HG03457 (cell line): ENCODE data around the gene PRELID3B.
"Not testable (repeated sequence)": the region's sequence is repeated elsewhere in the genome, so short reads cannot be mapped to it uniquely, and the experiment has no call there.

Source experiments
- ATAC-seq: cut with Tn5 transposase; IDR thresholded peaks from one replicate; pipeline ENCODE4 v1.9.1; 2021; ENCODE audit warnings: moderate number of reproducible peaks; ENCODE audit not compliant: unreplicated experiment

Gene PRELID3B

DNA sequence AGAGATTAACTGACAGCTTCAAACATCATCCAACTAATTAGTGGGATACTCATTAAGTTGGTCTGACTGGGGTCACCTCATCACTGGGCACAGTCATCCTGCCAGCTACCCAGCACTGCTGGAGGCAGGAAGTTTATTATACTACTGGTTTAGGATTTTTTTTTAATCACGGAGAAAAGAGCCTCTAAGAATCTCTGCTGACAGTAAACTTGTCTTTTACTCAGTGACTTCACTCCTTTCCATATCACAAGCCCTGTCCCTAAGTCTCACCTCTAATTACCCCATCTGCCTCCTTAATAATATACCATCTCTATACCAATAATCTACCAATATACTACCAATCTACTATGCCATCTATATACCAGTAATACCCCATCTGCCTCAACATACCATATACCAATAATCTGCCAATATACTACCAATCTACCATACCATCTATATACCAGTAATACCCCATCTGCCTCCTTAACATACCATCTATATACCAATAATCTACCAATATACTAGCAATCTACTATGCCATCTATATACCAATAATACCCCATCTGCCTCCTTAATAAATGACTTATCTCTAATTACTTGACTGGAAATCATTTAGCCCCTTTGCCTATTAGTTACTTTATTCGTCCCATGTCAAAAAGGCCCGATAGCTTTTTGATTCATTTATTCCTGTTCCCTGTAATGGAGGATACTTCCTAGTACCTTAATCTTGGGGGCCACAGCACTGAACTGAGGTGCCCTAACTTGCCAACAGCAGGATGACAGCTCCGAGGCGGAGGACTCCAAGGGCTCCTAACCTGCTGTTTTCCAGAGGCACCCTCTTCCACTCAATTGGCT lies 15.5 kb downstream of the PRELID3B start:
- ATAC-seq, result no peak

DNA sequence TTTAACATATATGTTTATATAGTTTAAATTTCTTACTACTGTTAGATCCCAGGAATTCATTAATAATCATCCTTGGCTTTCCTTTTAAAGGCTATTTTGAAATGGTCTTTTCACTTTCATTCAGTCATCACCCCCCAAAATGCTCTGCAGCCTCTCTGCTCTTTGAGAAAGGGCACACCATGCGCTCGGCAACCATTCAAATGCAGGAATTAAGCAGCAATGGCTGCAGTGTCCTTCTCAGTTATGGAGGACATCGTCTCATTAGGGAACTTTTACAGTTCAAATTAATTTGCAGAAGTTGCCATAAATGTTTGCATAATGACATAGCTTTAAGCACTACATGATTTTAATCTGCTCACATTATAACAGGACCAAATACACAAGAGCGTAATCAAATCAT lies 17.1 kb downstream of the PRELID3B start:
- no peak for ATAC-seq

DNA sequence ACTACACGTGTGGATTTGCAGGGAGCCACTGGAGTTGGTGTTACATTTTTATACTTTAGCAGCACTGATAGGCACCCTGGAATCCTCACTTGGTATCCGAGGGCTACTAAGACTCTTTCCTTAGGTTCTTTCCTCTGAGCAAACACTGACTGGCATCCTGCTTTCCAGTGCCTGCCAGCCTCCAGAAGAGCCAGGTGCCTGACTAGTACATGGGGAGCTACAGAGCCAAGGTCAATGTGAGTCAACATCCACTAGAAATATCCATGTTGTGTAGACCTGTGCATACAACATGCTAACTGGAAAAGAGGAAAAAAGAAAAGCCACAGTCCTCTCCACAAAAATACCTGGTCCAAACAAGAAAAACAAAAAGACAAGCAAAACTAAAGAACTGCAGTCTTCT lies 17.5 kb downstream of the PRELID3B start:
- no peak for ATAC-seq

DNA sequence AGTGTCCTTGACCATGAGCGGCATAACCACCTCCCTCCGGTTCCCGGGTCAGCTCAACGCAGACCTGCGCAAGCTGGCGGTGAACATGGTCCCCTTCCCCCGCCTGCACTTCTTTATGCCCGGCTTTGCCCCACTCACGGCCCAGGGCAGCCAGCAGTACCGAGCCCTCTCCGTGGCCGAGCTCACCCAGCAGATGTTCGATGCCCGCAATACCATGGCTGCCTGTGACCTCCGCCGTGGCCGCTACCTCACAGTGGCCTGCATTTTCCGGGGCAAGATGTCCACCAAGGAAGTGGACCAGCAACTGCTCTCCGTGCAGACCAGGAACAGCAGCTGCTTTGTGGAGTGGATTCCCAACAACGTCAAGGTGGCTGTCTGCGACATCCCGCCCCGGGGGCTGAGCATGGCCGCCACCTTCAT lies 18.5 kb downstream of the PRELID3B start:
- ATAC-seq, result no peak

DNA sequence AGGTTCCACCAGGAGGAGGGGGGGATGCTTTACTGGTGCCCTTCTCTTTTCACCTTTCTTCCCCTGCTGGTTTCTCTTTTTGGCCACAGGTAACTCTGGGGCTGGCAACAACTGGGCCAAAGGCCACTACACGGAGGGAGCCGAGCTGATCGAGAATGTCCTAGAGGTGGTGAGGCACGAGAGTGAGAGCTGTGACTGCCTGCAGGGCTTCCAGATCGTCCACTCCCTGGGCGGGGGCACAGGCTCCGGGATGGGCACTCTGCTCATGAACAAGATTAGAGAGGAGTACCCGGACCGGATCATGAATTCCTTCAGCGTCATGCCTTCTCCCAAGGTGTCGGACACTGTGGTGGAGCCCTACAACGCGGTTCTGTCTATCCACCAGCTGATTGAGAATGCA lies 19.0 kb downstream of the PRELID3B start:
- no peak for ATAC-seq

DNA sequence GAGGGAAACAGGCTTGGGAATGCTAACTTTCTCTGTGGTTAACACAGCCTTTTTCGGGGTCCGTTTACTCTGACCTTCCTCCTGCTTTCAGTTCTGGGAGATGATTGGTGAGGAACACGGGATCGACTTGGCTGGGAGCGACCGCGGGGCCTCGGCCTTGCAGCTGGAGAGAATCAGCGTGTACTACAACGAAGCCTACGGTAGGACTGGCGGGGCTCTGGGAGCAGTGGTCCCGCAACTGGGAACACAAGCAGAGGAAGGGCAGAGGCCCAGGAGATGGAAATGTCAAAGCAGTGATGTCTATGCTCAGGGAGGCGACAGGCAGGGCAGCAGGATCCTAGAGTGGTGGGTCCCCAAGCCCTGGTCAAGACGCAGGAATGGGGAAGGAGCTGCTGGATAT lies 19.8 kb downstream of the PRELID3B start:
- no peak for ATAC-seq

DNA sequence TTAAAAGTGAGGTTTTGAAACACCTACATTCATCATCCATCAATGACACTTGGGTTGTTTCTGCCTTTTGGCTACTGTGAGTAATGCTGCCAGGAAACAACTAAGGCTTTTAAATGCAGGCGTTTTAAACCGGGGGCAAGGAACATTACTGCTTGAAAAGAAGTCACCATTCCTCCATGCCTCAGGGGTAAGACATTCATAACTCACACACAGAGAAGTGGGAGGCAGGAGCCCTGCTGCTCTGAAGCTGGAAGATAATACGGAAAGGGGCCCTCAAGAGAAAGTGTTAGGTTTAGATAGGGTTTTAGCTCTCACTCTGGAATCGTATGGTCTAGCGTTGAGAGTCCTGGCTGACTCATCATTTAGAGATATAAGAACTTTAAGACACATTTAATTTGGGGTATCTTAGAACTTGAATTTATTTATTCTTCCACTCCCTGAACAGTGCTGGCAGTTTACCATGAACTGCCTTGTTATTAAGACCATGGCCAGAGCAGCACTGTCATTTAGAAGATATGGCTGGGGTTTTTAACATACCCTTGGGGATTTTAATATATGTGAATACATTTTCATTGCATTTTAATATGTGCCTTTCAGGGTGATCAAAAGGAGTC lies 21.5 kb downstream of the PRELID3B start:
- ATAC-seq, result no peak

DNA sequence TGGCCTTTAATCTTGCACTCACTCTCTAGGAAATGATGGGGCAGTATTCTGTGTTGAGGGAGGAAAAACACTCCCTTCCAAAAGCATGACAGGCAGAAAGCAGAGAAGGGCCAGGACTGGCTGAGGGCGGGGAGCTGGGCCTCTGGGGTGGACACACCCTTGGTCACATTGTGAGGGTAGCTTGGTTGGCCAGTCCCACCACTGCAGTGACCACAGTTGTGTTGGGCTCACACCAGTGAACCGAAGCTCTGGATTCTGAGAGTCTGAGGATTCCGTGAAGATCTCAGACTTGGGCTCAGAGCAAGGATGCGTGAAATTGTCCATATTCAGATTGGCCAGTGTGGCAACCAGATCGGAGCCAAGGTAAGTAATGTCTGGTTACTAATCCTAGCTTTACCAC lies 23.4 kb downstream of the PRELID3B start, which contains the start of gene TUBB1:
Gene TUBB1 (plus strand): TSS at position 213 of the 400 bp plus-strand sequence. CDS start 94 bp downstream, at position 307.
- ATAC-seq, result no peak

DNA sequence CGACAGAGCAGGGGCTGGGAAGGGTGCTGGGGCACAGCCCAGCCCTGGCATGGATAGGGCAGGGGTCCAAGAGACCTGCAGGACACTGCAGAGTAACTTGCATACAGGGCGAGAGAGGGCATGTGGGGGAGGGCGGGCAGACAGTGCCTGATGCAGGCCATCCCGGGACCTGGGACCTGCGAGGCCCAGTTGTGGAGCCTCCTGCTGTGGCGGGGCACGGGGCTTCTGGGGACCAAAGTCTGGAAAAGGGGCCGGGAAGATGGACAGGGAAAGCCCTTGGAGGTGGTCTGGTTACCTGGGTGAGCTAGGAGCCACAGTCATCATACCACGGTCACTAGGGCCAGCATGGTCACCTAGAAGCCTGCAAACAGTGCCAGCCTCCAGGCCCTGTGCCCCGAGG lies 23.8 kb downstream of the PRELID3B start:
- no peak for ATAC-seq

DNA sequence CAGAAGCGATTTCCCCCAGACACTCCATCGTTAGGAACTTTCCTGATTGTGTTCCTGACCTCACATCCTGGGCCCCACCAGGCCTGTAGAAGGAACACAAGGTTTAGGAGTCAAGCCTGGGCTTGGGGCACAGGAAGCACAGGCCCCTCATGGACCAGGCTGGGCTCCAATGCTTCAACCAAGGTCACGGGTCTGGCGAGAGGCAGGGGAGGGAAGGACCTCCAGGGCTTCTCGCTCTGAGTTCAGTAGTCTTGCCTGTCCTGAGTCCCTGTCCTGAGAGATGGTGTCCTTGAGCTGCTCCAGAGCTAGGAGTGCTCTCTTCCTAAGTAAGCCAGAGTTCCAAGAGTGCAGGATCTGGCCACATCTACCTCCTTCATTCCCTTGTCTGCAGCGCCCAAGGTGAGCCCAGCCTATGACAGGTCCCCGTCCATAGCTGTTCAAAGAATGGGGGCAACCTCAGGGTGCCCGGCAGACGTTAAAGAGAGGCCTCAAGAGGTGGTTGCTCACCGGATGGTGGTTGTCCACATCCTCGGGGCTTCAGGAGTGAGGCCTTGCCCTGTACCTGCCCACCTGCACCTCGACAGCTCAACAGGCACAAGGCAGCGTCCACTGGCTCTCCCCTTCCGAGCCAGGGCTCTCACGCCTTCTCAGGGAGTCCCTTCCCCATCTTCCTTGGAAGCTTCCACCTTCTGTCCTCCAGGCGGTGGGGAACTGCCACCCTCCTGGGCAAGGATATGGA lies 24.9 kb downstream of the PRELID3B start:
- no peak for ATAC-seq

DNA sequence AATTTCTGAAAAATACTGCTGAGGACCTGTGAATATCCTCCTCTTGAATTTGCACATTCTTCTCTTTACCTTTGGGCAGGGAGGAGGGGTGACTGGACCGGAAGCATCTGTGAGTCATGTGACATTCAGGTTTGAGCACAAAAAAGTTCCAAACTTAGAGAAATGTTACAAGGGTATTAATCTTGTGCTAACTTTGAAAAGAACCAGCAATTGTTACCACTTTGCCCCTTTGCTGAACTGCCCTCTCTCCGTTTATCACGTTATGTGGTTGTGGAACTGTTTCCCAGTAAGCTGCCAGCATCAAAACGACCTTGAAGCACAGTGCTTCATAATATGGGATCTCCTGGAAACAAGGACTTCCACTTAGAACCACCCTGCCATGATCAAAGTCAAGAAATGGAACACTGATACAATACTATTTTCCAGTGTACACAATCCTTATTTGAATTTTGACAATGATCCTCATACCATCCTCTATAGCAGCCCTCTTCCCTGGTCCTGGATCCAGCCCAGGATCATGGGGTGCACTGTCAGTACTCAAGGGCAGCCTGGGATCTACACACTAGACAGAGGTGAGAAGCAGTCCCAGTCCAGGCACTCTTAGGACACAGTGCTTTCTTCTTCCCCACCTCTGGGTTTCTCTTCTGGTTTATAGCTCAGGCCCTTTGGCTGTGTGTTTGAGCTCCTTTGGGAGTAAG lies 25.6 kb downstream of the PRELID3B start:
- ATAC-seq, result no peak

DNA sequence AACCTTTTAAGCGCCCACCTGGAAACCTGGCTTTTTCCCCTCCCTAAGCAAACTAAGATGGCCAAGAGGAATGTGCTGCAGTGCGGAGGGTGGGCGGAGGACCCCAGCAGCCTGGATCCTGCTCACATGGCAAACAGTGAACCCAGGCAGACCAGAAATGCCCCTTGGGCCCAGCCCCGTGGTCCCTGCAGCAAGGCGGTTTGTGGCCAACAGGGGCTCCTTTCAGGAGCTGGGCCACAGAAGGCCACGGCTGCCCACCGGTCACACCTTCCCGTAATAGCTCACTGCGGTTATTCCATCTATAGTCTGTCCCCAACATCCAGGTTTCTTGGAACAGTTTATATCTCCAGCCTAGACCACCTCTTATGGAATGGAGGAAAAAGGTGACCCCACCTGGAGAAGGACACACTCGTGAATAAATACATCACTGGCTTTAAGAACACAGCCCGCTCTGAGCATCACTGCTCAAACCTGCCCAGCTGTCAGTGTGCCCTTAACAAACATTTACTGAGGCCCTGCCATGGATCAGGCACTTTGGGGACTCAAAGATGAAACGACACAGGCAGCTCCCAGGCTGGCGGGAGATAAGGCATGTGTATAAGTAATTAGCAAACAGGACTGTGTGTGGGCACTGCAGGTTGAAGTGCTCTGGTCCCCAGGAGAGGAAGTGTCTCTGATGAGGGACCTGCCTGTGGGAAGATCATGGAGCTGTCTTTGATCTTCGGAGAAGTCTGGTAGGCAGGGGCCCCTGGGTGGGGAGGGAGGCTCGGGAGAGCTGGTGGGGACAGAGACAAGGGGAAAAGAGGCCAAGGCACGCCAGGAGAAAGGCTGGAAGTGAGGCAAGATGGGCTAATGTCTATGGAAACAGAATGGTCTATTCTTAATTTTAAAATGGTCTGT lies 26.5 kb downstream of the PRELID3B start:
- ATAC-seq, result no peak

DNA sequence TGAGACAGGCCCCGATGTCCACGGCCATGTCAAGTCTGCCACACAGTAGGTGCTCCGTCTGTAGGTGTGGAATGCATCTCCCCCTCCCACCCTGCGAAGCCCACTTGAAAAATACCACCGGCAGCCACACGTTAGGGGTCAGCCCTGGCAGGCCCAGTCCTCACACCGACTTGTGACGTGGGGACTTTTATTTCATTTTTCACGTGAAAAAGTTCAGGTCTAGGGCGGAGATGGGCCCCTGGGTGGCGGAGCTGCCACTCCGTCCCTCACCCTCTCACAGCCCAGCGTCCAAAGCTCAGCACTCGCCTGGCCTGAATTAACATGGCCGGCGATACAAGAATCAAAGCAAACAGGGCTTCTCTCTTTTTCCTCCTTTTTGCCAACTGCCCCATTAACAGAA lies 27.2 kb downstream of the PRELID3B start:
- no peak for ATAC-seq

DNA sequence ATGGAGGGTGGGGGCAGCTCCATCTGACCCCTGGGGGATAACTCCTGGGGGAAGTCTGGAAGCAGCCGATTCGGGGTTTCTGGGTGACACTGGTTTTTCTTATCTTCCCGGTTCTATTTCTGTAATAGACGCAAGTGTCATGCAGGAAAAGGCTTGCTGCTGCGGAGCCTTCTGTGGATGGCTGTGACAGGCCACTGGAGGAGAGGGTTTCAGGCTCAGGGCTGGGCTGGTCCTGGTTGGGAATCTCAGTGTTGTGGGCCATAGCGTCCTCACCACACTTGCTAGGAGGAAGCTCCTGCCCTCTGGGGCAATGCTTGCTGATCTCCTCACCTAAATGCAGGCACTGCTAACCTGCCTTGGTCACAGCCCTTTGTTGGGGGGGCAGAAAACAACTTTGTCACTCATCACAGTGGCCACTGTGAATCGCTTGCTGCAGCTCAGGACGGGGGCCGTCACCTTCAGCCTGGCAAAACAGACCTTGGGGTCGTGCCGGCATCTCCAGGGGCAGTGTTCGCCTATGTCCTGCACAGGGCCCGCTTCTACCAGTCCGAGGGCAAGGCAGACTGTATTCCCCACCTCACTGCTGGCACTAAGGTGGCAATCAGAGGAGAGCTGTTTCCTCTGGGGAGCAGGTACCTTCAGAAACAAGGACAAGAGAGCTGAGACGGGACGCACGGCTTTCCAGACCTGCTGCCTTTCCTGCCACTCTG lies 27.8 kb downstream of the PRELID3B start:
- no peak for ATAC-seq

DNA sequence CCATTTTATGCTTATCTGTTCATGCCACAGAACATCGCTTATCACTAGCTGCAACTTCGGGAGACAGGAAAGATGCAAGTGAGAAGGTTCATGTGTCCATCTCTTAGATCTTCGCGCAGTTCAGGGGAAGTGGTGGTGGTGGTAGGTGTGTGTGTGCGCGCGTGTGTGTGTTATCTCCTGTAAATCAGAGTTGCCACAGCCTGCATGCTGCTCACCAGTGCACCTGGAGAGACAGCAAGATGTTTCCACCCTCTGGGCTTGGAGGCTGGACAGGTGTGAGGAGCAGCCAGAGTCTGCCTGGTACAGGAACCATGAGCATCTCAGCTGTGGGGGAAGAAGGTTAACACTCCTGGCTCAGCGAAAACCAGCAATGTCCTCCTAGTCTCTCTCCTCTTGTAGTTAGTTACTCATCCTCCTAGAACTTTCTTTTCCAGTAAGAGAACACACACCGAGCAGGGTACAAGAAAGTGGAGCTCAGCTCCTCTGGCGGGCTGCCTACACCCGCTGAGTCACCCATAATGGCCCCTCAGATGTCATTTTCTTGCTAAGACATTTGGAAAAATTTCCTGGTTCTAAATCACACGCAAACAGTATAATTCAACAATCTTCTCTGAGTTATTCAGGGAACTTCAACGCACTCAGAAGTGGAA lies 28.5 kb downstream of the PRELID3B start:
- ATAC-seq, result no peak

DNA sequence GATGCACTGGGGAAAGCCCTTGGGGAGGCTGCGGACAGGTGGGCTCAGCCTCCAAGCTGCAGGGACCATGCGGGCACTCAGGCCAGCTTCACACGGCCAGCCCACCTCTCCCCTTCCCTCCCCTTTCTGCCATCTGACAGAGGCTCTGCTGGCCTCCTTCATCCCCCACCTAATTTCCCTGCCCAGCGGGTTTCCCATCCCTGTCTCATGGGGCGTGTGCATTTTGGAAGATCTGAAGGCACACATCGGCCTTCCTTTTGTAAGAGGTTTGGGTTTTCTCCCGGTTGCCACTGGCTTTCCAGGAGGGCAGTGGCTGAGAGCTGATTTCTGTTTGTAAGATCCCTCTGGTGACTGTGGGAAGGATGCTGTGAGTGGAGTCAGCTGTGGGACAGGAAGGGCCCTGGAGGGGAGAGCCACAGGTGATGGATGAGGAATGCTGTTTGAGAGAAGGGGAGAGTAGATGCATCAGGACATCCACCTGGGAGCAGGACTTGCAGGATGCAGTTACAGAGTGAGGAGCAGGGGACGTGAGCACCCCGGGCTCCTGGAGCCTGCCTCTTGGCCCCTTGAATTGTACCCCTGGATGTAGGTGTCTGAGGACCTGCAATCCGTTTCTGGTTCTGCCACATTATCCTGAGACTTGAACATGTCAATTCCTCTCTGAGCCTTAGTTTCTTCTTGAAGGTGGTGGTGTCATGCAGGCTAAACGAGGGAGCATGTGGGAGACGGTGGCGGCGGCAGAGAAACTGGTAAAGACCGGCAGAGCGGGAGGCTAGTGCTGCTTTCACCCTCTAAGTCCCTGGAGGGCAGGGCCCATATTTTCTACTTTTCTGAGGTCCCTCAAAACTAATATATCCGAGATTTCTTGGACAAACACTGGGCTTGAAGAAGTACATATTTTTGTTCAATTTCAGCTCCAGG lies 29.3 kb downstream of the PRELID3B start:
- no peak for ATAC-seq

DNA sequence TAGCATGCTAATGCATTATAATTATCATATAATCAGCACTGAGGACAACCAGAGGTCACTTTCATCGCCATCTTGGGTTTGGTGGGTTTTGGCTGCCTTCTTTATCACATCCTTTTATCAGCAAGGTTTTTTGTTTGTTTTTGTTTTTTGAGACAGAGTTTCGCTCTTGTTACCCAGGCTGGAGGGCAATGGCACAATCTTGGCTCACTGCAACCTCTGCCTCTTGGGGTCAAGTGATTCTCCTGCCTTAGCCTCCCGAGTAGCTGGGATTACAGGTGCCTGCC lies 30.8 kb downstream of the PRELID3B start:
- not testable (repeated sequence) for ATAC-seq
